Neural cell (in vitro differentiated cells): ENCODE data around the gene MCAM. TPM values are rescaled to one million over a fixed set of nuclear protein-coding genes. Genes with fewer than 3 reads are reported as not detected.

Experiments
- H2AFZ ChIP-seq: fragments of 200-600, 300-800 bp; sonication (generic), shearing (Covaris generic); 2 replicates; pipeline ENCODE4 v1.6.0; 2014; ENCODE audit warnings: low read depth, mild to moderate bottlenecking, antibody characterized with exemption, low read length, moderate library complexity
- H3F3A ChIP-seq: fragments of 200-600 bp; shearing (Covaris generic); 2 replicates; pipeline ENCODE4 v1.6.1; 2016; ENCODE audit warnings: mild to moderate bottlenecking, moderate library complexity, mixed read lengths, antibody characterized with exemption, low read length; ENCODE audit not compliant: insufficient read depth, poor library complexity, severe bottlenecking
- H3K27ac ChIP-seq: fragments of 200-600, 300-800 bp; sonication (generic), shearing (Covaris generic); 2 replicates; pipeline ENCODE4 v1.5.1; 2014; ENCODE audit warnings: mild to moderate bottlenecking, low read length, moderate library complexity
- H3K27me3 ChIP-seq: fragments of 300-800, 200-600 bp; sonication (generic), shearing (Covaris generic); 2 replicates; pipeline ENCODE4 v1.6.0; 2014; ENCODE audit warnings: mild to moderate bottlenecking, low read depth, low read length, moderate library complexity; ENCODE audit not compliant: insufficient read depth
- H3K36me3 ChIP-seq: fragments of 300-800, 200-600 bp; sonication (generic), shearing (Covaris generic); 2 replicates; pipeline ENCODE4 v1.5.1; 2014; ENCODE audit warnings: mild to moderate bottlenecking, antibody characterized with exemption, low read length, moderate library complexity; ENCODE audit not compliant: insufficient read depth
- H3K4me2 ChIP-seq: fragments of 300-800, 200-600 bp; sonication (generic), shearing (Covaris generic); 2 replicates; pipeline ENCODE4 v1.6.0; 2014; ENCODE audit warnings: mild to moderate bottlenecking, low read length
- H3K4me3 ChIP-seq: fragments of 300-800, 200-600 bp; sonication (generic), shearing (Covaris generic); 2 replicates; pipeline ENCODE4 v1.5.1; 2014; ENCODE audit warnings: mild to moderate bottlenecking, low read length, moderate library complexity
- H3K79me2 ChIP-seq: fragments of 200-600 bp; shearing (Covaris generic); replicated peaks from 2 replicates; pipeline ENCODE4 v1.6.0; 2014; ENCODE audit warnings: mild to moderate bottlenecking, low read length, moderate library complexity; ENCODE audit not compliant: insufficient read depth
- H3K9ac ChIP-seq: fragments of 300-800, 200-600 bp; sonication (generic), shearing (Covaris generic); 2 replicates; pipeline ENCODE4 v1.6.1; 2016; ENCODE audit warnings: mild to moderate bottlenecking, low read length, mixed read lengths
- H3K9me2 ChIP-seq: fragments of 200-600 bp; shearing (Covaris generic); 2 replicates; pipeline ENCODE4 v1.6.1; 2016; ENCODE audit warnings: mild to moderate bottlenecking, low read length, mixed read lengths; ENCODE audit not compliant: insufficient read depth
- H3K9me3 ChIP-seq: fragments of 200-600, 300-800 bp; sonication (generic), shearing (Covaris generic); 2 replicates; pipeline ENCODE4 v1.6.1; 2016; ENCODE audit warnings: mild to moderate bottlenecking, mixed run types, low read length, moderate library complexity, mixed read lengths
- H4K20me1 ChIP-seq: fragments of 200-600 bp; shearing (Covaris generic); 2 replicates; pipeline ENCODE4 v1.6.1; 2016; ENCODE audit warnings: mild to moderate bottlenecking, mixed run types; ENCODE audit not compliant: insufficient read depth
- CTCF ChIP-seq: fragments of 450-650 bp; IDR thresholded peaks from 2 replicates; pipeline ENCODE4 v1.5.1; 2014; ENCODE audit warnings: antibody characterized with exemption, mild to moderate bottlenecking, moderate library complexity; ENCODE audit not compliant: poor library complexity, severe bottlenecking
- EP300 ChIP-seq: fragments of 450-650 bp; conservative IDR thresholded peaks from 2 replicates; pipeline ENCODE4 v1.6.1; 2014; ENCODE audit warnings: antibody characterized with exemption, mild to moderate bottlenecking, moderate library complexity; ENCODE audit not compliant: poor library complexity, severe bottlenecking
- EZH2 ChIP-seq: fragments of 200-600, 300-800 bp; shearing (Covaris generic), sonication (generic); IDR thresholded peaks from 2 replicates; pipeline ENCODE4 v1.6.1; 2014; ENCODE audit warnings: antibody characterized with exemption, low read length, borderline replicate concordance, mild to moderate bottlenecking; ENCODE audit not compliant: insufficient read depth, poor library complexity, severe bottlenecking
- MXI1 ChIP-seq: fragments of 450-650 bp; conservative IDR thresholded peaks from 2 replicates; pipeline ENCODE4 v1.6.1; 2014; ENCODE audit warnings: antibody characterized with exemption, mild to moderate bottlenecking; ENCODE audit not compliant: poor library complexity, severe bottlenecking
- POLR2AphosphoS5 ChIP-seq: IDR thresholded peaks from 2 replicates; pipeline ENCODE4 v1.6.1; 2012
- RAD21 ChIP-seq: fragments of 450-650 bp; conservative IDR thresholded peaks from 2 replicates; pipeline ENCODE4 v1.6.1; 2014; ENCODE audit warnings: antibody characterized with exemption, mild to moderate bottlenecking, moderate library complexity
- REST ChIP-seq: IDR thresholded peaks from 2 replicates; pipeline ENCODE4 v1.6.1; 2012; ENCODE audit warnings: borderline replicate concordance
- SMC3 ChIP-seq: fragments of 450-650 bp; conservative IDR thresholded peaks from 2 replicates; pipeline ENCODE4 v1.6.1; 2014; ENCODE audit warnings: antibody characterized with exemption, mild to moderate bottlenecking, moderate library complexity; ENCODE audit not compliant: poor library complexity
- TAF1 ChIP-seq: IDR thresholded peaks from 2 replicates; pipeline ENCODE4 v1.6.1; 2012; ENCODE audit warnings: low read depth
- polyA plus RNA-seq: library from polyadenylated mRNA; depleted of rRNA; stranded (reverse); fragments of >200 nt; gene quantifications from 2 replicates; pipeline ENCODE4 v1.2.3, GENCODE V29; 2014

MCAM gene
- polyA plus RNA-seq, 1 donor from 2014 or later: 7.5 TPM

DNA sequence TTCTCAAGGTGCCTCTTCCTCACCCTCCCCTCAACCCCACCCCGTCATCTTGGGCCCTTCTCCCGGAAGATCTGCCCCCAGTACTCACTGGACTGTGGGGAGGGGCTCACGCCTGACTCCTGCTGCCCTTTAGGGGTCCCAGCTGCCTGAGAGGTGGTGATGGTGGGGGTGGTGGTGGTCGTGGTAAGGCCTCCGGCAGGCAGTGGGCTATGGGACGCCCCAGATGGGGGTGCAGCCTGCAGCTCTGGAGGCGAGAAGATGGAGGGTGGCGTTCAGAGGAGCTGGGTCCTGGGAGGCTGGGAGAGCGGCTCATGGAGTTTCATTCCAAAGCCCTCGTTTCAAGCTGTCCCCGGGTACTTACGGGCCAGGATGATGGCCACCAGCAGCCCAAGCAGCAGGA lies 28.8 kb upstream of the MCAM start:
- Histone ChIP-seq H3K9me2 (no peaks in the 10 kb centered on the region), H3K9ac (no peak overlapping the region), H3K36me3 (no peaks in the 10 kb centered on the region), H2AFZ (no peak overlapping the region), H3K4me2 (no peak overlapping the region), H3F3A (no peaks in the 10 kb centered on the region), H3K4me3 (no peak overlapping the region), H3K9me3 (no peaks in the 10 kb centered on the region), H3K27me3 (peaks cover 15% of the 10 kb centered on the region), H4K20me1 (no peaks in the 10 kb centered on the region), H3K27ac (no peak overlapping the region), H3K79me2 (no peaks in the 10 kb centered on the region)
- TF ChIP-seq TAF1 (no peak), MXI1 (no peak), CTCF (no peak), POLR2AphosphoS5 (no peak), SMC3 (no peak), EP300 (no peak), RAD21 (no peak), REST (no peak), EZH2 (no peak)

- peaks cover 27% of the 10 kb centered on the region for H3K27me3 ChIP-seq
- no peak overlapping the region for H3K4me2 ChIP-seq
- no peak for TF ChIP-seq EP300
- no peak for TF ChIP-seq REST
- no peak for TF ChIP-seq EZH2
- no peak for TF ChIP-seq TAF1
- TF ChIP-seq MXI1: no peak
- TF ChIP-seq RAD21: no peak
- TF ChIP-seq POLR2AphosphoS5: no peak
- no peak for TF ChIP-seq SMC3
- TF ChIP-seq CTCF: no peak
- no peaks in the 10 kb centered on the region for H3K9me3 ChIP-seq
- no peaks in the 10 kb centered on the region for H3F3A ChIP-seq
- no peaks in the 10 kb centered on the region for H3K36me3 ChIP-seq
- no peaks in the 10 kb centered on the region for H3K9me2 ChIP-seq
- H3K4me3 ChIP-seq: no peak overlapping the region
- H4K20me1 ChIP-seq: no peaks in the 10 kb centered on the region
- H3K79me2 ChIP-seq: no peaks in the 10 kb centered on the region
- no peak overlapping the region for H3K27ac ChIP-seq
- no peak overlapping the region for H3K9ac ChIP-seq
- H2AFZ ChIP-seq: no peak overlapping the region
Observed at GRCh38 chr11:119344291-119345010, 27.5 kb upstream of the MCAM start.
